HG02840 (cell line): Measurements from ENCODE around the gene HDDC3.
A peak's percentile ranks its signal among the peaks of the same experiment; 100 is the strongest.

Experiments used
- ATAC-seq: cut with Tn5 transposase; IDR thresholded peaks from one replicate; pipeline ENCODE4 v1.9.1; 2021; ENCODE audit warnings: mild to moderate bottlenecking, moderate library complexity, moderate number of reproducible peaks; ENCODE audit not compliant: unreplicated experiment, low FRiP score

The HDDC3 gene

DNA sequence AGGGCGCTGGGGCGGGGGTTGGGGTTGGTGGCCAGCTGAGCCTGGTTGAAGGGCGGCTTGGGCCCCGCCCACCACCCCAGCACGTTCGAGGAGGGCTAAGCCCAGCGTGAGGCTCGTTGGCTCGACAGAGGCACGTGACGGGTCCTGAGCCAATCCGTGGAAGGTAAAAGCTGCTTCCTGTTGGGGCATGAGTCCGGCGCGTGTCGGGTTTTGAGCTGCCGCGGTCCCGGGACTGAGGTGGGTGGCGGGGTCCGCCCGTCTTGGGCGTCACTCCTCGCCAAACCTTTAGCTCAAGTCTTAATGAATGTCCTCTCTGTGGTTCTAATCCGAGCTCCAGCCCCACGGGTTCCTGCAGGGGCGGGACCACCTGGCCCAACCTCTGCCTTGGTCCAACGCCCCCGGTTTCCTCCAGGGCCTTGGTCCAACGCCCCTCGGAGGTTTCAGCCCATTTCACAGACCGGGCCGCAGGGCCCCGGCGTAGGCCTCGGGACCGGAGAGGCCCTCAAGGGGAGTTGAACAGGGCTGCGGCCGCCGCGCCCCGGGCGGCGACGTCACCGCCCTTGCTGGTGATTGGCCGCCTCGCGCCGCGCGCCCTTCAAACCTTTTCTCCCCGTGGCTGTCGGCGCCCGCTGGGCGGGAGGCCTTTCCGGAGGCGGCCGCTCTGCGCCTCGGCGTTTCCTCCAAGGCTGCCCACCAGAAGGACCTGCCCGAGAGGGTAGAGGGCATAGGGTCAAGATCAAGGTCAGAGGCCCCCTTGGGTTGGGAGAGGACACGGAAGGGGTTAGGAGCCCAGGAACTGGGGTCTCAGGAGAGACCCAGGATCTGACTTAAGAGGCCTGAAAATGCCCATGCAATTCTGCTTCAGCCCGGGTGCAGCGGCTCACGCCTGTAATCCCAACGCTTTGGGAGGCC is 22.6 kb upstream of the HDDC3 start, which contains the start of gene RCCD1:
Gene RCCD1 (plus strand): TSS at position 173 of the 912 bp plus-strand sequence. CDS start 1,851 bp downstream, outside the sequence.
- ATAC-seq = peak; percentile 84

DNA sequence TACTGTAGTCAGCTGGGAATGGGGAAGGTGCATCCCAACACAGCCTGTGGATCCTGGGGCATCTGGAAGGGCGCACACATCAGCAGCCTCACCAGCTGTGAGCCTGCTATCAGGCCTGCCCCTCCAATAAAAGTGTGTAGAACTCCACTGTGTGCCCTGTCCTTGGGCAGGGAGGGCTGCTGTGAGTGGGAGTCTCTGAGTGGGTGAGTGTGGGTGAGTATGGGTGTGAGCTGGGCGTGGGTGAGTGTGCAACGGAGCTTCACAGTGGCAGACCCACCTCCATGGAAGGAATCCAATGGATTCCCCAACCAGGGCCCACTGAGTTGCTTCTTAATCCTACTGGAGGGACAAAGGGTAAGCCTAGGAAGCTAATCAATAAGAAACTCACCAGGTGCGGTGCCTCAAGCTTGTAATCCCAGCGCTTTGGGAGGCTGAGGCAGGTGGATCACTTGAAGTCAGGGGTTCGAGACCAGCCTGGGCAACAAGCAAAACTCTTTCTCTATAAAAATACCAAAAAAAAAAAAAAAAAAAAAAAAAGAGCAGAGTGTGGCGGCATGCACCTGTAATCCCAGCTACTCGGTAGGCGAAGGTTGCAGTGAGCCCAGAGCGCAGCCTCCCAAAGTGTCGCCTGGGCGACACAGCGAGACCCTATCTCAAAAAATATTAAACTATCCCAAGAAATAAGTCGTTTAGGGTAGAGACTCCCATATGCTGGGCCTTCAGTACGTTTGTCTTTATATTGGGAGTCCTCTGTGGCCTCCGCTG is 21.8 kb upstream of the HDDC3 start:
- no peak for ATAC-seq

DNA sequence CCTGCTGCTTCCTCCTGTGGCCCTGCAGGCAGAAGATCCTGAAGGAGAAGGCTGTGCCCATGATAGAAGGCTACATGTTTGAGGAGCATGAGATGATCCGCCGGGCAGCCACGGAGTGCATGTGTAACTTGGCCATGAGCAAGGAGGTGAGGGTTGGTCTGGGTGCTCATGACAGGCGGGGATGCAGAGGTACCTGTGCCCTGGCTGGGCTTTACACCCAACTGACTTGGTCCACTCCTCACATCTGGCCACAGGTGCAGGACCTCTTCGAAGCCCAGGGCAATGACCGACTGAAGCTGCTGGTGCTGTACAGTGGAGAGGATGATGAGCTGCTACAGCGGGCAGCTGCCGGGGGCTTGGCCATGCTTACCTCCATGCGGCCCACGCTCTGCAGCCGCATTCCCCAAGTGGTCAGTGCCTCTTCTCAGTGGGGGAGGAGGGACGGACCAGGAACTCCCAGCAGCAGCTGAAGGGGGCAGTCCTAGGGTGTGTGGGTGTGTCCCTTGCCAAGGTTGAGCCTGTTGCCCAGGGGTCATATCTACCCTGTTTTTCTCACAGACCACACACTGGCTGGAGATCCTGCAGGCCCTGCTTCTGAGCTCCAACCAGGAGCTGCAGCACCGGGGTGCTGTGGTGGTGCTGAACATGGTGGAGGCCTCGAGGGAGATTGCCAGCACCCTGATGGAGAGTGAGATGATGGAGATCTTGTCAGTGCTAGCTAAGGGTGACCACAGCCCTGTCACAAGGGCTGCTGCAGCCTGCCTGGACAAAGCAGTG is 20.7 kb upstream of the HDDC3 start:
- ATAC-seq = no peak

DNA sequence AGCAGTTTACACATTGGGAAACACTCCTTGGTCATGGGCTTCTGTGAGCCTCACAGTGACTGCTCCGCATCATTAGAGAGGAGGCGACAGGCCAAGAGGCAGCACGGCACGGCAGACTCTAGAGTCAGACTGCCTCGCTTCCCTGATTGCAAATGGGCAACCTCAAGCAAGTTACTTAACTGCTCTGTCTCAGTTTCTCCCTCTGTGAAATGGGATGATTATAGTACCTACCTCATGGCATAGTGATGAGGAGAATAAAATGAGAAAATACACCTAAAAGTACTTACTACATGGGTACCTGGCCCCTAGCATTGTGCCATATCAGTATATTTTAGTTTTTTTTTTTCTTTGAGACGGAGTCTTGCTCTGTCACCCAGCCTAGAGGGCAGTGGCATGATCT is 18.3 kb upstream of the HDDC3 start:
- ATAC-seq = no peak

DNA sequence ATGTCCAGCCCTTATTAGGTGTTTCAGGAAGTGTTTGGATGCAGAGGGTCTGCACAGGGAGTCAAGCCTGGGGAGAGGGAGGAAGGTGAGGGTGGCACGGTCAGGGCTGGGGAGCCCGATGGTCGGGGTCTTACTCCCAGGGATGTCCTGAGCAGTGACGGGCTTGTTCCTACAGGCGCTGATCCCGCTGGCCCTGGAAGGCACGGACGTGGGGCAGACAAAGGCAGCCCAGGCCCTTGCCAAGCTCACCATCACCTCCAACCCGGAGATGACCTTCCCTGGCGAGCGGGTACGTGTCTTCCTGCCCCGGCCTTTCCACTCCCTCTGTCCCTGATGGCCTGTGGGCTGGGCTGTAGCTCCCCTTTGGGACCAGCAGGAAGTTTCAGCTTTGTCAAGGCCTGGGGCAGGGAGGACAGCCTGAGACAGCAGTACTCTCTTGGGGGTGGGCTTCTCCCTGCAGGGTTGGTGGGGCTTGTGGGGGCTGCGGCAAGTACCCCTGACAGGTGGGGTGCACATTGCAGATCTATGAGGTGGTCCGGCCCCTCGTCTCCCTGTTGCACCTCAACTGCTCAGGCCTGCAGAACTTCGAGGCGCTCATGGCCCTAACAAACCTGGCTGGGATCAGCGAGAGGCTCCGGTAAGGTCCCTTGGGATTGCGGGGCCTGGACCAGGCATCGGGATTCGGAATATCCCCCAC is 17.8 kb upstream of the HDDC3 start:
- no peak for ATAC-seq

GRCh38 chr15:90948506-90948905 is 16.2 kb upstream of the HDDC3 start:
- no peak for ATAC-seq

DNA sequence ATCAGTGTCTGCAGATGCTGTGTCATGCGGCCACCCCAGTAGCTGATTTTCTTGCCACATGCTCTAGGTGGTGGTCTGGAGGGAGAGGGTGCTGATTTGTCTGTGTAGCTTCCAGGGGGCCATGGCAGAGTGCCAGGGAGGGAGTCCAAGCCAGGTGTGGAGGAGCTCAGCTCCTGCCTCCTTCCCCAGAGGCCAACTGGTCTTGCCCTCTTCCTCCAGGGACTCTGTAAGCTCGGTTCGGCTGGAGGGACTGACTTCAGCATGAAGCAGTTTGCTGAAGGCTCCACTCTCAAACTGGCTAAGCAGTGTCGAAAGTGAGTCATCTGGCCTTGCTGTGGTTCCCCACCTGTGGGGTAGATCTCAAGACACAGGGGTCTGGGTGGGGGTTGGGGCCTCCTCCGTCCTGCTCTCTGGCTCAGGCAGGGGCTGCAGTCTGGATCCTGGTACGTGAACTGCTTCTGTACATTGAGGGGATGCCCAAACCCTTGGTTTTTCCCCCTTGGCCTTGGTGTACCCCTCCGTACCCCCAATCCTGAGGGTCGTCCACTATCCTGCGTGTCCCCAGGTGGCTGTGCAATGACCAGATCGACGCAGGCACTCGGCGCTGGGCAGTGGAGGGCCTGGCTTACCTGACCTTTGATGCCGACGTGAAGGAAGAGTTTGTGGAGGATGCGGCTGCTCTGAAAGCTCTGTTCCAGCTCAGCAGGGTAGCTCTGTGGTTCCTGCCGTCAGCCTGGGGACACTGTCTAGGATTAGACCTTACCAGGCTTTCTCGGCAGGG is 15.4 kb upstream of the HDDC3 start:
- ATAC-seq = no peak

GRCh38 chr15:90946941-90947576 is 14.7 kb upstream of the HDDC3 start:
- no peak for ATAC-seq

DNA sequence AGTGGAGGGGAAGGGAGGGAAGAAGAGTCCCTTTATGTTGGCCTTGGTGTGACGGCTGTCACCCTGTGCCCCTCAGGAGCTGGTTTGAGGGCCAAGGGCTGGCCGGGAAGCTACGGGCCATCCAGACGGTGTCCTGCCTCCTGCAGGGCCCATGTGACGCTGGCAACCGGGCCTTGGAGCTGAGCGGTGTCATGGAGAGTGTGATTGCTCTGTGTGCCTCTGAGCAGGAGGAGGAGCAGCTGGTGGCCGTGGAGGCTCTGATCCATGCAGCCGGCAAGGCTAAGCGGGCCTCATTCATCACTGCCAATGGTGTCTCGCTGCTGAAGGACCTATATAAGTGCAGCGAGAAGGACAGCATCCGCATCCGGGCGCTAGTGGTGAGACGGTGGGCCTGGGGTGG is 14.2 kb upstream of the HDDC3 start:
- no peak for ATAC-seq

DNA sequence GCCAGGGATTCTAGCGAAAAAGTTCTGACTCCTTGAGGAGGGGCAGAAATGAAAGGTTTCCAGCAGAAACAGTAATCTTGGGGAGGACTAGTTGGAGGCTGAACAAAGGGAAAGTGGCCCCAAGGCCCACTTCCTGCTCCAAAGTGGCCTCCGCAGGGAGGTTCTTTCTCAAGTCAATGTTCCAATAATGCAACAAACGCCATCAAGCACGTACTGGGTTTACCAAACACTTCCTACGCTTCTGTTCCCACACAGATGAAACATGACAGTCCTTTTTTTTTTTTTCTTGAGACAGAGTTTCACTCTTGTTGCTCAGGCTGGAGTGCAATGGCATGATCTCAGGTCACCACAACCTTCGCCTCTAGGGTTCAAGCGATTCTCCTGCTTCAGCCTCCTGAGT is 12.7 kb upstream of the HDDC3 start:
- ATAC-seq = no peak

GRCh38 chr15:90942354-90943120 is 10.2 kb upstream of the HDDC3 start:
- ATAC-seq = no peak

- no peak for ATAC-seq
Measured at GRCh38 chr15:90941038-90941437, 8.7 kb upstream of the HDDC3 start.

DNA sequence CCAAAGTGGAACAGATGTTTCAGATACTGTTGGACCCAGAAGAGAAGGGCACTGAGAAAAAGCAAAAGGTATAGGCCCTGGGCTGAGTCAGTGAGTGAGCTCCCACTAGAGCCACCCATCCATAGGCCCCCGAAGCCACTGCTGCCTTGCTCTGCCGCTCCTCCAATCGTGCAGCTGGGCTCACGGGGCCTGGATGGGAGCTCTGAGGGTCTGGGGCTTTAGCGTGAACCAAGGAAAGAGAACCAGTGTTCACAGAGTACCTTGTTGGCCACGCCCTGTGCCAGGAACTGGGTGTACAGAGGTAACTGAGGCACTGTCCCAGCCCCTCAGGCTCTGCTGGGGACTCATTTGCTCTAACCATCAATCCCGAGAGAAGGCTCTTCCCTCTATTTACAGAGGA is 7.4 kb upstream of the HDDC3 start:
- no peak for ATAC-seq

GRCh38 chr15:90938261-90938660 is 5.9 kb upstream of the HDDC3 start:
- no peak for ATAC-seq

GRCh38 chr15:90936823-90937222 is 4.5 kb upstream of the HDDC3 start:
- no peak for ATAC-seq

- peak; percentile 51 for ATAC-seq
Measured at GRCh38 chr15:90934949-90935751, 2.8 kb upstream of the HDDC3 start, which contains the start of gene UNC45A. Gene UNC45A, plus strand, starts transcription at chr15:90935285. Its CDS starts 40 bp downstream, at chr15:90935325.

GRCh38 chr15:90934256-90934948 is 2.1 kb upstream of the HDDC3 start:
- ATAC-seq = peak; percentile 1
